ENCODE measurements around the gene AATF.

The AATF gene

GRCh38 chr17:36941265-36942010, 7.3 kb upstream of the AATF start:
- DNase-seq (ENCODE audit: low spot score): no peak

- no peak for DNase-seq (ENCODE audit: low spot score)
These were observed 6.6 kb upstream of the AATF start for GRCh38 chr17:36942019-36942599.

- DNase-seq (ENCODE audit: low spot score): no peak
These were observed 6.1 kb upstream of the AATF start for GRCh38 chr17:36942631-36943125.

GRCh38 chr17:36943250-36944191, 5.2 kb upstream of the AATF start:
- no peak for DNase-seq (ENCODE audit: low spot score)

- DNase-seq (ENCODE audit: low spot score): no peak
These were observed 4.2 kb upstream of the AATF start for GRCh38 chr17:36944553-36944952.

- no peak for DNase-seq (ENCODE audit: low spot score)
These were observed 3.6 kb upstream of the AATF start for GRCh38 chr17:36945140-36945539.

GRCh38 chr17:36945959-36946725, 2.6 kb upstream of the AATF start:
- no peak for DNase-seq (ENCODE audit: low spot score)

- no peak for DNase-seq (ENCODE audit: low spot score)
These were observed 2.0 kb upstream of the AATF start for GRCh38 chr17:36946726-36947091.

GRCh38 chr17:36947922-36948716, 635 bp upstream of the AATF start:
- no peak for DNase-seq (ENCODE audit: low spot score)

- no peak for DNase-seq (ENCODE audit: low spot score)
These were observed 740 bp downstream of the AATF start for GRCh38 chr17:36949461-36949927.

- DNase-seq (ENCODE audit: low spot score): no peak
These were observed 1.3 kb downstream of the AATF start for GRCh38 chr17:36950027-36950426.

GRCh38 chr17:36951084-36951789, 2.5 kb downstream of the AATF start:
- DNase-seq (ENCODE audit: low spot score): no peak

- DNase-seq (ENCODE audit: low spot score): no peak
These were observed 22.8 kb downstream of the AATF start for GRCh38 chr17:36971508-36971907.

- no peak for DNase-seq (ENCODE audit: low spot score)
These were observed 23.5 kb downstream of the AATF start for GRCh38 chr17:36972186-36972700.

GRCh38 chr17:36972905-36973304, 24.2 kb downstream of the AATF start:
- DNase-seq (ENCODE audit: low spot score): no peak

GRCh38 chr17:36975922-36976515, 27.3 kb downstream of the AATF start:
- DNase-seq (ENCODE audit: low spot score): no peak

GRCh38 chr17:36977066-36977465, 28.3 kb downstream of the AATF start:
- DNase-seq (ENCODE audit: low spot score): no peak

GRCh38 chr17:36977568-36977967, 28.8 kb downstream of the AATF start:
- DNase-seq (ENCODE audit: low spot score): no peak

- DNase-seq (ENCODE audit: low spot score): no peak
These were observed 30.2 kb downstream of the AATF start for GRCh38 chr17:36978810-36979564.
